ENCODE data around the gene NCOA1. TPM values are rescaled to one million over a fixed set of nuclear protein-coding genes. Genes with fewer than 3 reads are reported as not detected.
A peak's percentile ranks its signal among the peaks of the same experiment; 100 is the strongest.

NCOA1 gene
- total and polyA plus RNA-seq, 4 experiments from 2014 or later = 5.9 to 46.2 (median 34.8) TPM

DNA sequence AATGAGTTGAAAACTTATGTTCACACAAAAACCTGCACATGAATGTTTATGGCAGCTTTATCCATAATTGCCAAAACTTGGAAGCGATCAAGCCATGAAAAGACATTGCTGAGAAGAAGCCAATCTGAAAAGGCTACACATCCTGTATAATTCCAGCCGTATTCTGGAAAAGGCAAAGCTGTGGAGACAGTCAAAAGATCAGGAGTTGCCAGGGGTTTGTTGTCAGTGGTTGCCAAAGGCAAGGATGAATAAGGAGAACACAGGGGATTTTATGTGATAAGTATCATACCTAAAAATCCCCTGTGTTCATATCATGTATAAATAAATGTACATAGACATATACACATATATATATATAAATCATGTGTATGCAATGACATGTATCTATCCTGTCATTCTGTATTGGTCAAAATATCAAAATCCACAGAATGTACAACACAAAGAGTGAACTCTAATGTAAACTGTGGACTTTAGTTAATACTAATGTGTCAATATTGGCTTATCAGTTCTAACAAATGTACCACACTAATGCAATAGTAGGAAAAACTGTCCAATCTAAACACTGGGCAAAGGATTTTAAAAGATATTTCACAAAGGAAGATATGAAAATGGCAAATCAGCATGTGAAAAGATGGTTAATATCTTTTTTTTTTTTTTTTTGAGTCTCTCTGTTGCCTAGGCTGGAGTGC is 226.4 kb downstream of the NCOA1 start:
- no peaks in the 10 kb centered on the region for H3K27me3 Mint-ChIP-seq
- Histone ChIP-seq H3K4me3 (ENCODE audit: low read length in 2 of 2) (no peak overlapping the region), H3K9me3 (ENCODE audit: control insufficient read depth in 1 of 2, low read length in 2 of 2) (no peaks in the 10 kb centered on the region), H3K36me3 (ENCODE audit: insufficient read depth, low read length) (peaks cover 6% of the 10 kb centered on the region), H3K4me1 (ENCODE audit: insufficient read depth, low read length) (no peaks in the 10 kb centered on the region), H3K27me3 (ENCODE audit: insufficient read depth, low read length) (no peaks in the 10 kb centered on the region), H3K27ac (ENCODE audit: low read depth, low read length) (no peak overlapping the region)
- peaks cover 0 to 3% (median 0%) of the 10 kb centered on the region in 4 donors for H3K4me1 Mint-ChIP-seq
- H3K4me3 Mint-ChIP-seq = no peak overlapping the region
- no peak overlapping the region for H3K27ac Mint-ChIP-seq
- peaks cover 46 to 53% of the 10 kb centered on the region in 2 donors for H3K36me3 Mint-ChIP-seq
- no peak for DNase-seq
- CTCF ChIA-PET (ENCODE audit: partially characterized antibody) = no interaction called here
- POLR2A ChIA-PET (ENCODE audit: partially characterized antibody) = no interaction called here
- H3K9me3 Mint-ChIP-seq = no peaks in the 10 kb centered on the region
- intact Hi-C loops (cut with micrococcal nuclease) = no loop called here

DNA sequence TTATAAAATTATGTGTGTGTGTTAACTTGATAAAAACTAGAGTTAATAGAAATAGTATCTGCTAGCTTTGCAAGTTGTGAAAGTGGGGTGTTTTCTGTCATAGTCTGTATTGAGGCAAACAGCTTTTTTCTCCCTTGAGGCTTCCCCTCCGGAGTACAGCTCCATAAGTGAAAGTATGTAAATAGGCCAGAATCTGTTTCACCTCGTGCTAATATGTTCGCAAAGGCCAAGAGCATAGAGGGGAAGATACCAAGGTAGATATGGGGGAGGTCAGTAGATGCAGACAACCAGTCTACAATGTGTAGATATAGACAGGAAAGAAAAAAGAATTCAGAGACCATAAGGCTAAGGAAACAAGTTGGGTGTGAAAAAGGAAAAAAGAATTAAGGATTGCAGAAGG is 229.3 kb downstream of the NCOA1 start:
- Histone ChIP-seq H3K4me1 (ENCODE audit: insufficient read depth, low read length) (no peaks in the 10 kb centered on the region), H3K36me3 (ENCODE audit: insufficient read depth, low read length) (no peaks in the 10 kb centered on the region), H3K4me3 (ENCODE audit: low read length in 2 of 2) (no peak overlapping the region), H3K9me3 (ENCODE audit: control insufficient read depth in 1 of 2, low read length in 2 of 2) (no peaks in the 10 kb centered on the region), H3K27ac (ENCODE audit: low read depth, low read length) (no peak overlapping the region), H3K27me3 (ENCODE audit: insufficient read depth, low read length) (no peaks in the 10 kb centered on the region)
- ChIA-PET CTCF (ENCODE audit: partially characterized antibody) (no interaction called here), POLR2A (ENCODE audit: partially characterized antibody) (interaction anchor here (1.0 kb wide), 1 partner anchor 10 kb away, joined by 3 read pairs; no protein-coding TSS in a partner anchor)
- peaks cover 27 to 33% of the 10 kb centered on the region in 2 donors for H3K36me3 Mint-ChIP-seq
- no peak for DNase-seq
- H3K4me1 Mint-ChIP-seq = peaks cover 0 to 4% (median 1%) of the 10 kb centered on the region in 4 donors
- H3K27ac Mint-ChIP-seq = no peak overlapping the region
- intact Hi-C loops (cut with micrococcal nuclease) = no loop called here
- H3K27me3 Mint-ChIP-seq = no peaks in the 10 kb centered on the region
- H3K9me3 Mint-ChIP-seq = no peaks in the 10 kb centered on the region
- no peak overlapping the region for H3K4me3 Mint-ChIP-seq

DNA sequence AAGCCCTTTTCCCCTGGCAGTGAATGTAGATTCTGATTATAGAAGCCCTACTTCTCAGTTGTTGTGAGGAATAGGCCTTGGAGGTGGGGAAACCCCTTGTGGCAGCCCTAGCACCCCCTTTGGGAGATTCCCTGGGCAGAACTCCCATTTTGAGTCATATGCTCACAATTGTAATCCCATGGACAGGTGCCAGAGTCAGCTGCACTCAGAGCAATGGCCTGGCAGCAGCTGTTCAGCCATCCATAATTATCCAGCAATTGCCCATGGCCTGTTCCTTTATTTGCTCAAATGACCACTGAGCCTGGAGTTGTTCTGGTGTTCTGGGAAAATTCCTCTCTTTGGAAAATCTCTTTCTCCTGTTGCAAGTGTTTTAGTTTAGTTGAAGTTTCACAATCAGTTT is 230.4 kb downstream of the NCOA1 start:
- Histone ChIP-seq H3K4me3 (ENCODE audit: low read length in 2 of 2) (no peak overlapping the region), H3K27ac (ENCODE audit: low read depth, low read length) (no peak overlapping the region), H3K36me3 (ENCODE audit: insufficient read depth, low read length) (no peaks in the 10 kb centered on the region), H3K4me1 (ENCODE audit: insufficient read depth, low read length) (no peaks in the 10 kb centered on the region), H3K9me3 (ENCODE audit: control insufficient read depth in 1 of 2, low read length in 2 of 2) (no peaks in the 10 kb centered on the region), H3K27me3 (ENCODE audit: insufficient read depth, low read length) (no peaks in the 10 kb centered on the region)
- Mint-ChIP-seq H3K4me3 (no peak overlapping the region), H3K4me1 (peaks cover 0 to 4% (median 1%) of the 10 kb centered on the region in 4 donors), H3K27me3 (no peaks in the 10 kb centered on the region), H3K9me3 (no peaks in the 10 kb centered on the region), H3K27ac (peak overlapping the region in 1 of 7 donors; percentile 4), H3K36me3 (peaks cover 24 to 26% of the 10 kb centered on the region in 2 donors)
- no peak for DNase-seq
- intact Hi-C loops (cut with micrococcal nuclease) = no loop called here
- POLR2A ChIA-PET (ENCODE audit: partially characterized antibody) = no interaction called here
- CTCF ChIA-PET (ENCODE audit: partially characterized antibody) = no interaction called here

DNA sequence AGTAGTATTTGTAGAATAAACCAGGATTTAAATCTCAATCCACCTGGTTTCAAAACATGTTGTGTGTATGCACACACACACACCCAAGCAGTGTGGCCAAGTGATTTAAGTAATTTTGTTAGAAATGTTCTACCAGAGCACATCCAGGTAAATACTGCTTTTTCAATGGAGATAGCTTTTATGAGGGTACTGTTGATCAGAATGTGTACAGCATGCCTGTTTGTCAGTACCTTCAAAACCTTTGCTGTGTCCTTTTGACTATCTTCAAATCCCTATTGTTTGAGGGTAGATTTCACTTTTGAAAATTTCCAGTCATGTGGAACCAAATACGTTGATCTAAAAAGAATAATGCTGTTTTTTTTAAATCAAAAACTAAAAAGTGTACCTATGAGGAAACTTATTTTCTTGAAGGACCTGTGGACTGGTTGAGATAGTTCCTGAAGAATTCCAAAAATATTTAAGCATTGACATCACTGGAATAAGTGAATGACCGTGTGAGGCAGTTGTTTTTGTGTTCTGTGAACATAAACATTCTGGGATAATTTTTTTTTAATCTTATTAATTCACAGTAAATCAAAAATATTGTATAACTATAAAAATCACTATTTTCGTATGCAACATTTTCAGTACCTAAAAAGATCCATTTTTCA is 231.2 kb downstream of the NCOA1 start:
- peak overlapping the region in 1 of 7 donors; percentile 0 for H3K27ac Mint-ChIP-seq
- intact Hi-C loops (cut with micrococcal nuclease) = no loop called here
- no peaks in the 10 kb centered on the region for H3K27me3 Mint-ChIP-seq
- no peak overlapping the region for H3K27ac ChIP-seq (ENCODE audit: low read depth, low read length)
- no peak for DNase-seq
- POLR2A ChIA-PET (ENCODE audit: partially characterized antibody) = no interaction called here
- no peaks in the 10 kb centered on the region for H3K4me1 ChIP-seq (ENCODE audit: insufficient read depth, low read length)
- H3K4me3 ChIP-seq (ENCODE audit: low read length in 2 of 2) = no peak overlapping the region
- no peak overlapping the region for H3K4me3 Mint-ChIP-seq
- H3K9me3 ChIP-seq (ENCODE audit: control insufficient read depth in 1 of 2, low read length in 2 of 2) = no peaks in the 10 kb centered on the region
- H3K9me3 Mint-ChIP-seq = no peaks in the 10 kb centered on the region
- CTCF ChIA-PET (ENCODE audit: partially characterized antibody) = no interaction called here
- H3K36me3 Mint-ChIP-seq = peaks cover 16 to 21% of the 10 kb centered on the region in 2 donors
- H3K36me3 ChIP-seq (ENCODE audit: insufficient read depth, low read length) = no peaks in the 10 kb centered on the region
- H3K27me3 ChIP-seq (ENCODE audit: insufficient read depth, low read length) = no peaks in the 10 kb centered on the region
- peaks cover 0 to 4% (median 1%) of the 10 kb centered on the region in 4 donors for H3K4me1 Mint-ChIP-seq

DNA sequence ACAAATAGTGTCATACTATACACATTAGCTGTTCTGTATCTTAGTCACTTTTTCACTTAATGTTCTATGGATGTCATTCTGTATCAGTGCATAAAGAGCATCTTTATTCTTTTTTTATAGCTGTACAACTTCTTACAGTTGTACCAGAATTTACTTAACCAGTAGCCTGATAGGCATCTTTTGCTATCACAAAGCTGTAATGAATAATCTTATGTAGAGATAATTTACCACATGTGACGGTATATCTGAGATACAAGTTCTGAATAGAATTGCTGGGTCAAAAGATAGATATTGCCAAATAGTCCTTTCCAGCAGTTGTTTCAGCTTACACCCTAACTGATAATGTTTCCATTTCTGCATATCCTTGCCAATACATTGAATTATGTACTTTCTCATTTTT is 232.1 kb downstream of the NCOA1 start:
- peaks cover 0 to 4% (median 1%) of the 10 kb centered on the region in 4 donors for H3K4me1 Mint-ChIP-seq
- ChIA-PET CTCF (ENCODE audit: partially characterized antibody) (interaction anchor here (1.2 kb wide), 1 partner anchor 70 kb away, joined by 4 read pairs; the partner anchor contains the start of genes CENPO and PTRHD1), POLR2A (ENCODE audit: partially characterized antibody) (no interaction called here)

DNA sequence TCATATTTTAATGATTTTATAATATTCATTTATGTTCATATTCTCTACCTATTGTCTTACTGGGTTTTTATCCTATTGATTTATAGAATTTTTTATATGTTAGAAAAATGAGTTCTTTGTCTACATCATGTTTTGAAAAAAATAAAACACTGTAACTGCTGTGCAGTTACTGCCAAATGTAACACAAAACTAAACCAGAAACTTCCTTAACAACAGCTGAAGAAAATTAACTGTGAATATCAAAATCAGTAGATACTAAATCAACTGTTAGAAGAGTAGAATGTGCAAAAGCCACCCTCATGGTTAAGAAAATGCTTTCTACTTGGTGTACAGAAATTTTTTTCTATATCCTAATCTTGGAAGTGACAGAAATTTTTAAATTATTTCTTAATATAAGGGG is 232.6 kb downstream of the NCOA1 start:
- intact Hi-C loops (cut with micrococcal nuclease) = no loop called here
- Mint-ChIP-seq H3K4me1 (peaks cover 0 to 4% (median 1%) of the 10 kb centered on the region in 4 donors), H3K4me3 (no peak overlapping the region), H3K9me3 (no peaks in the 10 kb centered on the region), H3K36me3 (peaks cover 14 to 20% of the 10 kb centered on the region in 2 donors), H3K27me3 (no peaks in the 10 kb centered on the region), H3K27ac (no peak overlapping the region)
- ChIA-PET POLR2A (ENCODE audit: partially characterized antibody) (no interaction called here), CTCF (ENCODE audit: partially characterized antibody) (interaction anchor here (1.2 kb wide), 1 partner anchor 69 kb away, joined by 4 read pairs; the partner anchor contains the start of genes CENPO and PTRHD1)
- Histone ChIP-seq H3K4me1 (ENCODE audit: insufficient read depth, low read length) (no peaks in the 10 kb centered on the region), H3K9me3 (ENCODE audit: control insufficient read depth in 1 of 2, low read length in 2 of 2) (no peaks in the 10 kb centered on the region), H3K27ac (ENCODE audit: low read depth, low read length) (no peak overlapping the region), H3K4me3 (ENCODE audit: low read length in 2 of 2) (no peak overlapping the region), H3K36me3 (ENCODE audit: insufficient read depth, low read length) (peaks cover 5% of the 10 kb centered on the region), H3K27me3 (ENCODE audit: insufficient read depth, low read length) (no peaks in the 10 kb centered on the region)
- DNase-seq = no peak

More for the DNA sequence above, 232.1 kb downstream of the NCOA1 start:
- H3K27ac Mint-ChIP-seq = no peak overlapping the region
- Histone ChIP-seq H3K27ac (ENCODE audit: low read depth, low read length) (no peak overlapping the region), H3K36me3 (ENCODE audit: insufficient read depth, low read length) (peaks cover under 1% of the 10 kb centered on the region), H3K9me3 (ENCODE audit: control insufficient read depth in 1 of 2, low read length in 2 of 2) (no peaks in the 10 kb centered on the region), H3K27me3 (ENCODE audit: insufficient read depth, low read length) (no peaks in the 10 kb centered on the region), H3K4me1 (ENCODE audit: insufficient read depth, low read length) (no peaks in the 10 kb centered on the region), H3K4me3 (ENCODE audit: low read length in 2 of 2) (no peak overlapping the region)
- H3K4me3 Mint-ChIP-seq = no peak overlapping the region
- intact Hi-C loops (cut with micrococcal nuclease) = no loop called here
- no peaks in the 10 kb centered on the region for H3K9me3 Mint-ChIP-seq
- H3K27me3 Mint-ChIP-seq = no peaks in the 10 kb centered on the region
- H3K36me3 Mint-ChIP-seq = peaks cover 12 to 20% of the 10 kb centered on the region in 2 donors
- DNase-seq = no peak

DNA sequence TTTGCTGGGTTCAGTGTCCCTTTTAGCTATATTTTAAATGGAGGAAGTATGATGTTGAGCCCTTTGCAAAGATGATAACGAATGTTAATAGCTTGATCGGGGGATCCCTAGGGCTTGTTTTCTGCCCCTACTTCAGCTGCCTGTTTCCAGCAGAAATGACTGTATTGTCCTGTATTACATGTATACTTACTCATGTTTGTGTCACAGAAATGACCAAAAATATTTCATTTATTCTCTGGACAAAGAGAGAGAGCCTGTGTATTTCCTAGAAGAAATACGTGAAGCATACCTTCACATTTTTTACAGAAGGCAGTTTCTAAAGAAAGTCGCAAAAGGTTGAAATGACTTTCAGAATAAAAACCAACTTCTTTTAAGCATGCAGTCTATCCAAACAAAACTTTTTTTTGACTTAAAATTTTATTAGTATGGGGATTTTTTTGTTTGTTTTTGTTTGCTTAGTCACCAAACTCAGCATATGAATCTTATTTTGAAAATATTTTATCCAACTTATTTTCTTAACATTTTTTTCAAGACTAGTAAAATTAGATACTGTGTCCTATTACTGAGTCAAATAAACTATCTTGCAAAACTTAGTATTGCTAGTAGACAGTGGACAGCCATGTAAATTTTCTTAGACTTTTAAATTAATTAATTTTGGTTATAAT is 233.2 kb downstream of the NCOA1 start:
- H3K9me3 Mint-ChIP-seq = no peaks in the 10 kb centered on the region
- ChIA-PET CTCF (ENCODE audit: partially characterized antibody) (no interaction called here), POLR2A (ENCODE audit: partially characterized antibody) (no interaction called here)
- no peak overlapping the region for H3K27ac ChIP-seq (ENCODE audit: low read depth, low read length)
- H3K36me3 Mint-ChIP-seq = peaks cover 18 to 23% of the 10 kb centered on the region in 2 donors
- H3K4me3 ChIP-seq (ENCODE audit: low read length in 2 of 2) = no peak overlapping the region
- H3K27ac Mint-ChIP-seq = no peak overlapping the region
- H3K27me3 ChIP-seq (ENCODE audit: insufficient read depth, low read length) = no peaks in the 10 kb centered on the region
- no peak overlapping the region for H3K4me3 Mint-ChIP-seq
- H3K9me3 ChIP-seq (ENCODE audit: control insufficient read depth in 1 of 2, low read length in 2 of 2) = no peaks in the 10 kb centered on the region
- H3K36me3 ChIP-seq (ENCODE audit: insufficient read depth, low read length) = peaks cover 11% of the 10 kb centered on the region
- DNase-seq = no peak
- no peaks in the 10 kb centered on the region for H3K4me1 ChIP-seq (ENCODE audit: insufficient read depth, low read length)
- peaks cover 0 to 4% (median 1%) of the 10 kb centered on the region in 4 donors for H3K4me1 Mint-ChIP-seq
- H3K27me3 Mint-ChIP-seq = no peaks in the 10 kb centered on the region
- intact Hi-C loops (cut with micrococcal nuclease) = no loop called here

Data from CD4-positive, alpha-beta memory T cell (primary cell).